ENCODE data around the gene SCARF1. TPM values are rescaled to one million over a fixed set of nuclear protein-coding genes. Genes with fewer than 3 reads are reported as not detected.

Gene SCARF1
- total RNA-seq, 1 experiment from 2014 or later, result 4.9 TPM

GRCh38 chr17:1629504-1630310, 15.8 kb downstream of the SCARF1 start:
- peak overlapping the region; percentile 64 for H3K4me3 Mint-ChIP-seq
- peaks cover 19% of the 10 kb centered on the region for H3K27me3 Mint-ChIP-seq (ENCODE audit: low read depth)
- TF ChIP-seq PREB (CRISPR knock-in tag; IDR thresholded peaks at IDR 0.05; ENCODE audit: borderline replicate concordance), result no peak
- no peak for TF ChIP-seq FOXJ3 (CRISPR knock-in tag; IDR thresholded peaks at IDR 0.05; ENCODE audit: borderline replicate concordance)
- TF ChIP-seq CTCF (IDR thresholded peaks at IDR 0.05), result peak; percentile 44; the same call in 1 of the 2 replicates
- 0 out of 2 replicates have a peak, but pooled peaks have one; percentile 15 for TF ChIP-seq GABPB1 (CRISPR knock-in tag; IDR thresholded peaks at IDR 0.05)
- TF ChIP-seq KAT7 (CRISPR knock-in tag; IDR thresholded peaks at IDR 0.05; ENCODE audit: borderline replicate concordance), result 0 out of 2 replicates have a peak, but pooled peaks have one; percentile 34
- TF ChIP-seq MXD4 (CRISPR knock-in tag; IDR thresholded peaks at IDR 0.05; ENCODE audit: borderline replicate concordance), result peak; percentile 46; the same call in 1 of the 2 replicates
- peak; percentile 82; the same call in 1 of the 2 replicates for TF ChIP-seq RELA (CRISPR knock-in tag; IDR thresholded peaks at IDR 0.05; ENCODE audit: borderline replicate concordance)
- DNase-seq (ENCODE audit: low spot score) (peak; percentile 85), ATAC-seq (peak; percentile 17)
- CTCF ChIA-PET, result interaction anchor here (0.5 to 8.7 kb wide), 39 partner anchors 8 to 674 kb away, joined by 3 to 240 read pairs (median 4); partner anchors contain the start of genes INPP5K, MYO1C, PITPNA and RILP
- POLR2A ChIA-PET, result interaction anchor here (0.7 to 3.1 kb wide), 5 partner anchors 19 to 152 kb away, joined by 3 to 12 read pairs (median 3); partner anchors contain the start of gene RILP
- H3K36me3 Mint-ChIP-seq, result no peaks in the 10 kb centered on the region
- H3K27ac Mint-ChIP-seq, result no peak overlapping the region
- H3K9me3 Mint-ChIP-seq, result no peaks in the 10 kb centered on the region
- peaks cover 25% of the 10 kb centered on the region for H3K4me1 Mint-ChIP-seq

- H3K4me3 Mint-ChIP-seq, result peak overlapping the region; percentile 87
- no peaks in the 10 kb centered on the region for H3K9me3 Mint-ChIP-seq
- POLR2A ChIA-PET, result interaction anchor here (0.7 to 3.1 kb wide), 5 partner anchors 20 to 152 kb away, joined by 3 to 12 read pairs (median 3); partner anchors contain the start of gene RILP
- H3K27ac Mint-ChIP-seq, result peak overlapping the region; percentile 97
- TF ChIP-seq ZBTB21 (CRISPR knock-in tag; IDR thresholded peaks at IDR 0.05; ENCODE audit: borderline replicate concordance), result no peak
- TF ChIP-seq ZNF263 (CRISPR knock-in tag; IDR thresholded peaks at IDR 0.05; ENCODE audit: low read depth), result peak; percentile 33; the same call in 1 of the 2 replicates
- TF ChIP-seq NFYB (CRISPR knock-in tag; conservative IDR thresholded peaks at IDR 0.05; ENCODE audit: low read depth), result peak; percentile 65
- 0 out of 2 replicates have a peak, but pooled peaks have one; percentile 32 for TF ChIP-seq ZBTB43 (CRISPR knock-in tag; IDR thresholded peaks at IDR 0.05)
- TF ChIP-seq SP1 (CRISPR knock-in tag; conservative IDR thresholded peaks at IDR 0.05), result peak; percentile 27; the same call in 1 of the 2 replicates
- TF ChIP-seq E2F4 (CRISPR knock-in tag; IDR thresholded peaks at IDR 0.05; ENCODE audit: borderline replicate concordance, low read depth), result peak; percentile 19; the same call in 1 of the 2 replicates
- peak; percentile 53; the same call in 1 of the 2 replicates for TF ChIP-seq ELF4 (CRISPR knock-in tag; IDR thresholded peaks at IDR 0.05; ENCODE audit: low read depth)
- no peak for TF ChIP-seq ZNF121 (CRISPR knock-in tag; IDR thresholded peaks at IDR 0.05)
- H3K36me3 Mint-ChIP-seq, result no peaks in the 10 kb centered on the region
- ATAC-seq, result peak; percentile 67
- CTCF ChIA-PET, result interaction anchor here (0.7 to 8.7 kb wide), 21 partner anchors 8 to 674 kb away, joined by 3 to 240 read pairs (median 6); partner anchors contain the start of genes INPP5K, MYO1C, RILP and SCARF1
- peak; percentile 97 for DNase-seq (ENCODE audit: low spot score)
- H3K27me3 Mint-ChIP-seq (ENCODE audit: low read depth), result peaks cover 19% of the 10 kb centered on the region
- H3K4me1 Mint-ChIP-seq, result peaks cover 25% of the 10 kb centered on the region
Measured at GRCh38 chr17:1628856-1629503, 16.6 kb downstream of the SCARF1 start.
